ENCODE data around the gene VCX3A.
"Not testable (repeated sequence)": the region's sequence is repeated elsewhere in the genome, so short reads cannot be mapped to it uniquely, and the experiment has no call there.

Gene VCX3A

DNA sequence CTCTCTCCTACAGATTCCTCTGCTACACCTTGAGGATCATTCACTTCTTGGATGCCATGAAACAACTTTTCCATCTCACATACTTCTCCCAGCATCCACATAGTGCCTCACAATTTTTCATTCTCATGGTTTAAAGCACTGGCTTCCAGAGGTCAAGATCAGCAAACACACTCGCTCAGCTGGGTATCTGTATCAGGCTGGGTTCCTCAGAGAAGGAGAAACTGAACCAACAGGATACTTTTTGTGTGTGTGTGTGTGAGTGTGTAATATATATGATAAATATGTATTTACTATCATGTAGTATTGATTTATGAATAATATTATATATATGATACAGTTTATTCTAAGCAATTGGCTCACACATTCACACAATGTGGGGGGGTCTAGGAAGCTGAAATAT is at the start of gene VCX3A:
TSS of gene VCX3A (minus strand) at position 101 of the 400 bp plus-strand sequence. CDS start 621 bp downstream, outside the sequence.
- DNase-seq: not testable (repeated sequence)

DNA sequence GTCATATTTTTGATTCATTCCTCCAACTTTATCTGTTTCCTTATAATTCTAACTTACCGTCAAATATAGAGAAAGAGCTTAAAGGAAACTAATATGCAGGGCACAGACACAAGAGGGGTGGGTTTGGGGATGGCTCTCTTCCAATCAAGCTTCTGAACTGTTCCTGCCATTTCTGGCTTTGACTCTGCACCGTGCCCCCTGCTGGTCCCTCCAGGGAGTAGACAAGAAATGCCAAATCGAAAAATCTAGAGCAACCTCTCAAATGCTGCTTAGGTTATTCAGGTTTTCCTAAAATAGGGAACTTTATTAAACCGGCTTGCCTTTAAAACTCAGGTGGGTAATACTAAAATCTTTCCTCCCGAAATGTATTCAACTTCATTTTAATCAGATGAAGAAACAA is 39.8 kb upstream of the VCX3A start:
- no peak for DNase-seq

DNA sequence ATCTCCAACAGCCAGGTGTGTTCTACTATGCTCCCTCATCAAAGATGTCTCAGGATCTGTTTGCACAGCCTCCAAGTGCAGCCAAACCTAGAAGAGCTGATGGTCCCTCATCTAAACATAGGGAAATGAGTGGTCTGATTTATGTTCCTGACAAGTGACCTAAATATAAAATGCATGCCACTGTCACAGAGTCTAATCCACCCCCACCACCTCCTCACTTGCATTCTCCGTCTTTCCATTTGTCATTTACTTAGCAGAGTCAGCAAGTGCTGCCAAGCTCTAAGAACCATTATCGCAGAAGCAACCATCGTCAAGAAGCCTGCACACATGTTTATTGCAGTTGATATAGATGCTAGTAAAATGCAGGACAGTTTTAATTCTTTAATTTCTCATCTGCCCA is 33.1 kb upstream of the VCX3A start:
- DNase-seq: peak; percentile 56

DNA sequence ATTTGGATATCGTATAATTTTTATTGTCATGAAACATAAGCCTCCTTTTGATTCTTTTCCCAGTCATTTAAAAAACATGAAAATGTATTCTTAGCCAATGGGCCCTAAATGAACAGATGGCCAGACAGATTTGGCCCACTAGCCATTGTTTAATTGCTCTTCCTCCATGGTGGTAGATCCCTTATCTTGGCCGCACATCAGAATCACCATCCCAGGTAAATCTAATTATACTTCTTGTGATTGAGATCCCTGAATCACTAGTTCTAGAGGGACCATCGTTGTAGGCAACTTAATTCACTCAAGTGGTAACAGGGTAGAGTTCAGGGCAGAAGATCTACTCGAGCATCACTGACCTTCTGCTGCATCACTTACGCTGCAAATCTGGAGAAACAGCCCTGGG is 24.1 kb upstream of the VCX3A start:
- no peak for DNase-seq

DNA sequence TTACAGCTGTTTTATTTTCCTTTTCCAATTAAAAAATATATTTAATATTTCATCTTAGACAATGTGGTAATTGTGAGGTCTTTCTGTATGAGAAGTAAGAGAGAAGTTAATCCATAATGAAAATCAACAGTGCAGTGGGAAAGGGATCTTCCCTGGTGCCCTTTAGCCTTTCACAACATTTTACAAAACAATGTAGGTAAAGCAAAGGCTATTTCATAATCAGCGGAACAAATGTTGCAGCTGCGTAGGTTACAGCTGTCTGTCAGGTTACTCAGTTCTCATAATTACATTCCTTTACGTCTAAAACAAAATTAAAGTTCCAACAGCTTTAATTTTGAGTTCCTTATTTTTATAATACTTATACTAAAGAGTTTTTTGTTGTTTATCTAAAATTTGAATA is 22.8 kb upstream of the VCX3A start:
- no peak for DNase-seq

DNA sequence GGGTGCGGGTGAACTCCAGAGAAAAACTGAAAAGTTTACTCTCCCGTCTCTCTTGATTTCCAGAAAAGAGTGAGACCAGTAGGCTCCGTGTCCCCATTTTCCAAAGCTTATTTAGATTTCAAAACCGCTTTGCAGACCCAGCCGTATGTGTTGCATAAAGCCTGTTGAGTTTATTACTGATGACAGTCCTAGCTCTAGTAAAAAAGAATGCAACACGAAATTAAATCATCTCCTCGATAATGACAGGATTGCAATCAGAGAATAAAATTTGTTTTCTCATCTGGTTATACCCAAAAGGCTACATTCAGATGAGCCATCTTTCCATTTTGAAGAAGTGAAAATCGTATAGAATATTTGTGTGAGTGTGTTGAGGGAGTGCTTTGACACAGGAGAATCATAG is 16.1 kb upstream of the VCX3A start:
- DNase-seq: no peak

DNA sequence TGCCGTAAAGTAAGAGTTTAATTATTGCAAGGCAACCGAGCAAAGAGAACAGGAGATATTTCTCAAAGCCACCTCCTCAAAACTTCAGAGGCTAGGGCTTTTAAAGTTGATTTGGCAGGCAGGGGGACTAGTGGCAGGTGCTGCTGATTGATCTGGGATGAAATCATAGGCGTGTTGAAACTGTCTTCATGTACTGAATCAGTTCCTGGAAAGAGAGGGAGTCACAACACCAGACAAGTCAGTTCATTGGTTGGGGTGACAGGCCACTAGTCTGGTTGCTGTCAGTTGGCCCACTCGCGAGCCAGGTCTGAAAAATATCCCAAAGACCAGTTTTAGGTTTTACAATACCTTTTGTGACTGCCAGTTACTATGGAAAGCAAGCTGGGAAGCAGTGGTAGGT is 10.8 kb upstream of the VCX3A start:
- no peak for DNase-seq

DNA sequence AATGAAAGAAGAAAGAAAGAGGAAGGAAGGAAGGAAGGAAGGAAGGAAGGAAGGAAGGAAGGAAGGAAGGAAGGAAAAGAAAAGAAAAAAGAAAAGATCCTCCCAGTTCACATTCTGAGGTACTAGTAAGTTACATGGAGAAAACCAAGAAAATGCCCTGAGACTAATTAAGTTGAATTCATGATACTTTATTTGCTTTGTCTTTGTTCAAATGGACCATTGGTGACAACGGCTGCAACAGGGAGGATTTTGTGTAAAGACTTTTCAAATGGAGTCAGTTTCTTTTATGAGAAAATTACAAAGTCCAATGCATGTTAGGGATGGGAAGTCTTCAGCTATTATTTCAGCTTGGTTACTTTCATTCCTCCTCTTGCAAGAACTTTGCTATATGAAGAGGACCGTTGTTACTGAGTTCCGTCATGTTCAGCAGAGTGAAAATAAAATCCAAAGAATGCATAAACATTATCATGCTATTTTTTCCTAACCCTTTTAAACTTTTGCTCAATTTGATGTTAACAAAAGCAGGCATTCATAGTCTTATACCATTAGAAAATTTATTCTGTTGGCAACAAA is 8.3 kb downstream of the VCX3A start:
- no peak for DNase-seq

DNA sequence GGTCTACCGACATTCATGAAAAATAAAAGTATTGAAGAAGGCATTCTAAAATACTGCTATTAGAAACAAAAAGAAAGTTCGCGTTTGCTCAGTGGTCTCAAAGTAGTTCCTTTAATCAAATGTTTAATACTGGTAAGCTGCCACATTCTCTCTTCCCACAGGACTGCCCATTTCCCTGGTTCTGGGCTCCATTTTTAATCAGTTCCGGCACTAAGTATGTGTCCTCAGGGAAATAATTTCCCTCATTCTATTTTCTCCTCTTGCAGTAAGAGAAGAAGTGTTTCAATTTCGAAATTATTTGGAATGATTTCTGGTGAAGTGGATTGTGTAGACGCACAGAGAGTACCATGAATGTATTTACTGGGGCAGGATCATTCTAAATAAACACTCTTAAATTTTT is 17.5 kb downstream of the VCX3A start:
- no peak for DNase-seq

DNA sequence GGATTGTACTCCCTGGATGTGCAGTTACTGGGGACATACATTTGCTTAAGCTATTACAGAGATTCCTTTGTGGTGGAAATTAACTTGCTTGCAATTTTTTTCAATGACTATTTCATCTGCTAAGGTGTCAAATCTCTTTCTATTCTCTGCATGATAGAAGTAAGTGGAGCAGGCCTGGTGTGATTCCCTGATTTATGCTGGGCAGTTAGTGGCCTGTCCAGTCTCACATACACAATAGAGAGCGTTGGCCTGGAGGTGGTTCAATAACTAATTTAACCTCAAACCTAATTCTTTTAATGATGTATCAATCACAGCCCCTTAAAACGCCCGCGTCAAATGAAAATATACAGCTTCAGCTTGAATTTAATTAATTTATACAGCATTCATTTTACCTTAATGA is 28.5 kb downstream of the VCX3A start:
- DNase-seq: no peak

DNA sequence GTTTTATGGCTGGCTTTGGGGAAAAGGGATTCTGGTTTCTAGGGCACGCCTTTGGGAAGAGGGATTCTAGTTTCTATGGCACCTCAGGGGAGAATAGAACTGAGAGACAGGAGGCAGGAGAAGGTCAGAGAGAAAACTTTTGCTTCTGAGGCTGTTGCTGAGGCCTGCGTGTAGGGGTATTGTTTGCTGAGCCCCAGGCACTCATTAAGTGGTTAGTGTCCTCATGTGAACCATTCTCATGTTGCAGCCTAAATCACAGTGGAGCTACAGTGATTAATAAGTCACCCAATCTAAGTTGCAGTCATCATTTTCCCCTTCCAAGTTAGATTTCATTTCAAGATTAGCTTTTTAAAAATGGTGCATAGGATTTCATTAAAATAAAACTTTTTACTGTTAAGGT is 29.0 kb downstream of the VCX3A start:
- DNase-seq: no peak

DNA sequence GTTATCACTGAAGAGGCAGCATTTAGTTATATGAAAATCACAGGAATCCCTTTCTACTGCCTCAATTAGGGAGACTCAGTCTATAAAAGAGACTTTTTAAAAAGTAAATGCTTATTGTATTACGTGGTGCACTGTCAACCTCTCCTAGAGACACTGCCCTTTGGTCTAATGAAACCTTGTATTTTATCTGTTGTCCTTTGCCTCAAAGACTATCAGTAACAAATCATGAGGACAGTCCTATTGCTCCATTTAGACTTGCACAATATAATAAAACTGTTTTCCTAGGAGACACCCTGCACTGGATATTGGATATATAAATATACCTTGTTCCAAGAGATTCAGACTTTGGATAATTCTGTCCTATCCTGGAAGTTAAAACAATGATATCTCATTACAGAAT is 34.2 kb downstream of the VCX3A start:
- DNase-seq: no peak

DNA sequence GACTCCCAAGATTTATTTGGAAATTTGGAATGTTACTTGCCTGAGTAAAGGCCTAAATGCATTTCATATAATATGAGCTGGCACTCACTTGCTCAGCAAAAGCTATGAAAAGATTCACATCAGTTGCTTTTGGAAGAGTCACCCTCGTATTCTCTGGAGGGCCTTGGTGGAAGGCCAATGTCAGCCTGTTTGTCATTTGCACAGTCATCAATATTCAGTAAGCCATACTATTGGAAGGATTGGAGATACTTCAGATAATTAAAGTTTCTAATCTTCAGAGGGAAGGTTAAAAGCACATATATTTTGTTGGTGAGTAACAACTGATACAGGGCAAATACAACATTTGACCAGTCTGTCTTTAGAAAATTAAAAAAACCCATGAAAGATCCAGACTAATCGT is 36.6 kb downstream of the VCX3A start:
- no peak for DNase-seq
